ENCODE measurements around the gene PARD3. TPM values are rescaled to one million over a fixed set of nuclear protein-coding genes. Genes with fewer than 3 reads are reported as not detected.
"Not testable (repeated sequence)": the region's sequence is repeated elsewhere in the genome, so short reads cannot be mapped to it uniquely, and the experiment has no call there.

Gene PARD3
- total RNA-seq, 1 donor from 2014 or later: 51.2 TPM

- Mint-ChIP-seq H3K9me3 (no peaks in the 10 kb centered on the region), H3K27ac (ENCODE audit: unreplicated experiment) (no peak overlapping the region), H3K36me3 (ENCODE audit: low read depth) (no peaks in the 10 kb centered on the region), H3K4me3 (no peak overlapping the region), H3K4me1 (peaks cover 49% of the 10 kb centered on the region), H3K27me3 (ENCODE audit: low read depth) (no peaks in the 10 kb centered on the region)
- DNase-seq (ENCODE audit: low read depth, low spot score): no peak
- TF ChIP-seq CTCF (conservative IDR thresholded peaks at IDR 0.05): no peak
Observed at GRCh38 chr10:34760606-34761005, 54.5 kb downstream of the PARD3 start.

DNA sequence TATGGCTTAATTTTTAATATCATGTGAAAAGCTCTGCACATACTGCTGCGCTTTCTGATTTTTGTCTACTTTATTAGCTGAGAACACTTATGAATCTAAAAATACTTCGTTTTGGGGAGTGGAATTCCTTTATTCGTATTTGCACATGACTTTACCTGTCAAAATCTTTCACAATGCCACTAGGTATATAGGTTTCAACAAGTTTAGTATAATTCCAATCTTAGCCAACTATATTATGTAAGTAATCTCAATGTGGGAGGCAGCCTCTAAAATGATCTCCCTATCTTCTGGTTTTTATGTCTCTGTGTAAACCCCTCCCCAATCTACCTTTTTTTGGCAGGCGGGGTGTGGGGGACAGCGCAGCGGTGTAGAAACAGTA lies 55.3 kb downstream of the PARD3 start:
- TF ChIP-seq CTCF (conservative IDR thresholded peaks at IDR 0.05): no peak
- Mint-ChIP-seq H3K36me3 (ENCODE audit: low read depth) (no peaks in the 10 kb centered on the region), H3K9me3 (no peaks in the 10 kb centered on the region), H3K4me3 (no peak overlapping the region), H3K27ac (ENCODE audit: unreplicated experiment) (no peak overlapping the region), H3K4me1 (peaks cover 53% of the 10 kb centered on the region), H3K27me3 (ENCODE audit: low read depth) (no peaks in the 10 kb centered on the region)
- DNase-seq (ENCODE audit: low read depth, low spot score): no peak

DNA sequence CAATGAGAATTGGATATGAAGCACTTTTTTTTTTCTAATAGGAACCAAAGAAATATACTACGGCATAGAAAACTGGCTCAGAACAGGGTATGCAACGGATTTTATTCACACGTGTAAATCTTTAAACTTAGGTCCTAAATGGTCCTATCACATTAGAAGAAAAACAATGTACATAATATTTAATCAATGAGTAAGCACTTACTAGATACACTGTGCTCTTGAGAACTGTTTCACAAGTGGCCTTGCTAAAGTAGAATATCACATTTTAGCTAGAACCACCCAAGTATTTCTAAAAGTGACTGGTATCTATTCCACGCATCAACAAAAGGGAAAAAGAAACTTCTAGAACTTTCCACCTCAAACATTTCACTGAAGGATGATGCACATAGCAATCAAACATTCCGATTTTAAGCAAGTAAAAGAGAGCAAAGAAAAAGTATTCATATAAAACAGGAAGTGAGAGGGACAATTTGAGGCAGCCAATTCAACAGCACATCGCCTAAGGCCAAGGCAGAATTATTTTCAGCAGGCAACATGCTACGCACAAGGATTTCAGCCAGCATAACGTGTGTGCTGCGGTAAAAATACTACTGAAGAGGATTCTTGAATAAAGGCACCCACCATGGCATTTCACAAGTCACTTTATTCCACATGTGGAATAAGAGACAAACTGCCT lies 55.8 kb downstream of the PARD3 start:
- Mint-ChIP-seq H3K4me3 (no peak overlapping the region), H3K27ac (ENCODE audit: unreplicated experiment) (peak overlapping the region; percentile 48), H3K36me3 (ENCODE audit: low read depth) (no peaks in the 10 kb centered on the region), H3K9me3 (no peaks in the 10 kb centered on the region), H3K27me3 (ENCODE audit: low read depth) (no peaks in the 10 kb centered on the region), H3K4me1 (peaks cover 58% of the 10 kb centered on the region)
- no peak for TF ChIP-seq CTCF (conservative IDR thresholded peaks at IDR 0.05)
- no peak for DNase-seq (ENCODE audit: low read depth, low spot score)

- H3K4me3 Mint-ChIP-seq: no peak overlapping the region
- TF ChIP-seq CTCF (conservative IDR thresholded peaks at IDR 0.05): no peak
- H3K27ac Mint-ChIP-seq (ENCODE audit: unreplicated experiment): no peak overlapping the region
- no peaks in the 10 kb centered on the region for H3K27me3 Mint-ChIP-seq (ENCODE audit: low read depth)
- H3K4me1 Mint-ChIP-seq: peaks cover 58% of the 10 kb centered on the region
- no peaks in the 10 kb centered on the region for H3K9me3 Mint-ChIP-seq
- no peak for DNase-seq (ENCODE audit: low read depth, low spot score)
- H3K36me3 Mint-ChIP-seq (ENCODE audit: low read depth): no peaks in the 10 kb centered on the region
Observed at GRCh38 chr10:34758447-34758996, 56.6 kb downstream of the PARD3 start.

- no peak for DNase-seq (ENCODE audit: low read depth, low spot score)
- Mint-ChIP-seq H3K36me3 (ENCODE audit: low read depth) (no peaks in the 10 kb centered on the region), H3K4me3 (no peak overlapping the region), H3K4me1 (peaks cover 58% of the 10 kb centered on the region), H3K27ac (ENCODE audit: unreplicated experiment) (no peak overlapping the region), H3K27me3 (ENCODE audit: low read depth) (no peaks in the 10 kb centered on the region), H3K9me3 (no peaks in the 10 kb centered on the region)
- no peak for TF ChIP-seq CTCF (conservative IDR thresholded peaks at IDR 0.05)
Observed at GRCh38 chr10:34757933-34758332, 57.2 kb downstream of the PARD3 start.

DNA sequence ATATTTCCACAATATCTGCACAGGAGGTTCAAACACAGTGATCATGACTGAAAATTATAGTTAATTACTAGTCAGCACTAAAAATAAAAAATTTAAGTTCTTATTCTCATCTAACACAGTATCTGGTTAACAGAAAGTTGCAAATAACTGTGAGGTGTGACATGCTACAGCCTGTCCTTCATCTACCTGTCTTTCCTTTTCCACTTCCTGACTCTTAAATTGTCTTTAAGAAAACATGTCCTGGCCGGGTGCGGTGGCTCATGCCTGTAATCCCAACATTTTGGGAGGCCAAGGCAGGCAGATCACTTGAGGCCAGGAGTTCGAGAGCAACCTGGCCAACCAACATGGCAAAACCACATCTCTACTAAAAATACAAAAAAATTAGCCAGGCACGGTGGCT lies 57.9 kb downstream of the PARD3 start:
- not testable (repeated sequence) for DNase-seq (ENCODE audit: low read depth, low spot score); H3K9me3 Mint-ChIP-seq; H3K36me3 Mint-ChIP-seq (ENCODE audit: low read depth); H3K27me3 Mint-ChIP-seq (ENCODE audit: low read depth); H3K27ac Mint-ChIP-seq (ENCODE audit: unreplicated experiment); H3K4me3 Mint-ChIP-seq
- peaks cover 59% of the 10 kb centered on the region for H3K4me1 Mint-ChIP-seq

Measured in neural crest cell (in vitro differentiated cells).